A673 (cell line): Measurements from ENCODE around the gene B3GNT2. TPM values are rescaled to one million over a fixed set of nuclear protein-coding genes. Genes with fewer than 3 reads are reported as not detected.

Experiments
- BruUV-seq: library from RNA; stranded (reverse); fragments of 400-500 nt; replicated peaks from 2 replicates; lab custom pipeline; 2021; lab: Mats Ljungman, UMichigan
- CTCF ChIA-PET: fragments of 300-600 bp; sonication (Branson Sonifier 250); formaldehyde crosslinking; loops from one replicate; lab custom pipeline; 2022; ENCODE audit warnings: antibody characterized with exemption; lab: Charles Lee
- POLR2A ChIA-PET: fragments of 300-600 bp; sonication (Branson Sonifier 250); formaldehyde crosslinking; loops from one replicate; lab custom pipeline; 2022; ENCODE audit warnings: antibody characterized with exemption; ENCODE audit not compliant: low non-redundant PET; lab: Charles Lee
- DNase-seq: peaks from one replicate; pipeline ENCODE4 v3.0.0-alpha.2; 2015; ENCODE audit warnings: low spot score
- H3K27ac ChIP-seq: fragments of 200-600 bp; sonication (generic); 2 replicates; pipeline ENCODE4 v1.5.1; 2016; ENCODE audit warnings: mixed run types, low read depth, mild to moderate bottlenecking, mixed read lengths, antibody characterized with exemption, low read length; ENCODE audit not compliant: poor library complexity, severe bottlenecking
- H3K27me3 ChIP-seq: fragments of 200-600 bp; sonication (generic); replicated peaks from 2 replicates; pipeline ENCODE4 v1.6.1; 2017; ENCODE audit warnings: mixed run types, low read depth, mild to moderate bottlenecking, mixed read lengths, antibody characterized with exemption, low read length; ENCODE audit not compliant: insufficient read depth, poor library complexity
- H3K36me3 ChIP-seq: fragments of 200-600 bp; sonication (generic); 2 replicates; pipeline ENCODE4 v1.6.1; 2016; ENCODE audit warnings: mixed run types, mild to moderate bottlenecking, mixed read lengths, antibody characterized with exemption, low read length; ENCODE audit not compliant: insufficient read depth, poor library complexity, severe bottlenecking
- H3K4me1 ChIP-seq: fragments of 200-600 bp; sonication (generic); 2 replicates; pipeline ENCODE4 v1.6.1; 2017; ENCODE audit warnings: mixed run types, mild to moderate bottlenecking, mixed read lengths, antibody characterized with exemption, low read length; ENCODE audit not compliant: insufficient read depth, poor library complexity, severe bottlenecking
- H3K4me3 ChIP-seq: fragments of 200-600 bp; sonication (generic); 2 replicates; pipeline ENCODE4 v1.5.1; 2016; ENCODE audit warnings: low read depth, mixed run types, mild to moderate bottlenecking, mixed read lengths, low read length; ENCODE audit not compliant: poor library complexity, severe bottlenecking
- H3K9me3 ChIP-seq: fragments of 200-600 bp; sonication (generic); 2 replicates; pipeline ENCODE4 v1.6.1; 2016; ENCODE audit warnings: mixed run types, low read depth, mild to moderate bottlenecking, mixed read lengths, antibody characterized with exemption, low read length; ENCODE audit not compliant: poor library complexity, severe bottlenecking
- CTCF ChIP-seq: fragments of 300-800, 200-600 bp; sonication (generic); conservative IDR thresholded peaks from 2 replicates; pipeline ENCODE4 v1.5.1; 2017; ENCODE audit warnings: low read depth, mild to moderate bottlenecking, antibody characterized with exemption, low read length, moderate library complexity, mixed read lengths
- EZH2 ChIP-seq: fragments of 200-600 bp; sonication (generic); IDR thresholded peaks from 2 replicates; pipeline ENCODE4 v1.6.1; 2017; ENCODE audit warnings: borderline replicate concordance, low read depth, mild to moderate bottlenecking, mixed read lengths, antibody characterized with exemption, low read length; ENCODE audit not compliant: poor library complexity, severe bottlenecking
- intact Hi-C: fragments of 100-400 bp; cut with micrococcal nuclease; formaldehyde crosslinking; loops from one replicate; pipeline ENCODE4 v1.10.0; 2022; ENCODE audit not compliant: unreplicated experiment
- total RNA-seq: library from RNA; stranded (reverse); gene quantifications from 2 replicates; pipeline ENCODE4 v1.2.3, GENCODE V29; 2021

B3GNT2 gene
- total RNA-seq, 1 experiment from 2014 or later = 6.5 TPM

- H3K4me3 ChIP-seq = no peak overlapping the region
- H3K27ac ChIP-seq = no peak overlapping the region
- H3K36me3 ChIP-seq = no peaks in the 10 kb centered on the region
- H3K4me1 ChIP-seq = peaks cover 9% of the 10 kb centered on the region
- no peaks in the 10 kb centered on the region for H3K27me3 ChIP-seq
- intact Hi-C loops = no loop called here
- POLR2A ChIA-PET = no interaction called here
- CTCF ChIA-PET = no interaction called here
- TF ChIP-seq EZH2 (no peak), CTCF (no peak)
- no TSS peak for BruUV-seq
- no peaks in the 10 kb centered on the region for H3K9me3 ChIP-seq
- DNase-seq = no peak
Observed at GRCh38 chr2:62201307-62201706, 5.4 kb downstream of the B3GNT2 start.

- Histone ChIP-seq H3K36me3 (no peaks in the 10 kb centered on the region), H3K4me3 (no peak overlapping the region), H3K4me1 (peaks cover 9% of the 10 kb centered on the region), H3K9me3 (no peaks in the 10 kb centered on the region), H3K27me3 (no peaks in the 10 kb centered on the region), H3K27ac (no peak overlapping the region)
- DNase-seq = no peak
- no TSS peak for BruUV-seq
- intact Hi-C loops = no loop called here
- TF ChIP-seq EZH2 = no peak
- ChIA-PET POLR2A (no interaction called here), CTCF (no interaction called here)
Observed at GRCh38 chr2:62202019-62202722, 6.3 kb downstream of the B3GNT2 start.

- Histone ChIP-seq H3K4me1 (peaks cover 4% of the 10 kb centered on the region), H3K4me3 (no peak overlapping the region), H3K27ac (no peak overlapping the region), H3K9me3 (no peaks in the 10 kb centered on the region), H3K27me3 (no peaks in the 10 kb centered on the region), H3K36me3 (no peaks in the 10 kb centered on the region)
- intact Hi-C loops = no loop called here
- TF ChIP-seq EZH2 = no peak
- TF ChIP-seq CTCF = no peak
- ChIA-PET CTCF (no interaction called here), POLR2A (no interaction called here)
- DNase-seq = no peak
- no TSS peak for BruUV-seq
Observed at GRCh38 chr2:62202729-62203128, 6.8 kb downstream of the B3GNT2 start.

- Histone ChIP-seq H3K4me1 (no peaks in the 10 kb centered on the region), H3K36me3 (no peaks in the 10 kb centered on the region), H3K27ac (no peak overlapping the region), H3K9me3 (no peaks in the 10 kb centered on the region), H3K4me3 (no peak overlapping the region), H3K27me3 (no peaks in the 10 kb centered on the region)
- POLR2A ChIA-PET = no interaction called here
- no peak for DNase-seq
- CTCF ChIA-PET = no interaction called here
- no peak for TF ChIP-seq EZH2
- TF ChIP-seq CTCF = no peak
- BruUV-seq = no TSS peak
- intact Hi-C loops = no loop called here
Observed at GRCh38 chr2:62203459-62203858, 7.5 kb downstream of the B3GNT2 start.
